NCI-H128 (cell line): ENCODE data around the gene LCA5L.

Experiments
- DNase-seq: peaks from one replicate; lab custom pipeline; 2025; ENCODE audit not compliant: unreplicated experiment; lab: John Stamatoyannopoulos, UW

Gene LCA5L

GRCh38 chr21:39445321-39446269 is at the start of gene LCA5L:
Gene LCA5L, minus strand, starts transcription at chr21:39445778. Its CDS starts 17,285 bp downstream, at chr21:39428493.
- peak; percentile 82 for DNase-seq

- peak; percentile 10 for DNase-seq
Observed at GRCh38 chr21:39489380-39489924, 43.9 kb upstream of the LCA5L start.

- DNase-seq: no peak
Observed at GRCh38 chr21:39484711-39485276, 39.2 kb upstream of the LCA5L start.

- no peak for DNase-seq
Observed at GRCh38 chr21:39483917-39484316, 38.3 kb upstream of the LCA5L start.

GRCh38 chr21:39481886-39482285 is 36.3 kb upstream of the LCA5L start:
- no peak for DNase-seq

- DNase-seq: no peak
Observed at GRCh38 chr21:39480271-39480670, 34.7 kb upstream of the LCA5L start.

GRCh38 chr21:39479814-39480182 is 34.2 kb upstream of the LCA5L start:
- no peak for DNase-seq

- DNase-seq: no peak
Observed at GRCh38 chr21:39479164-39479813, 33.7 kb upstream of the LCA5L start.

GRCh38 chr21:39474611-39475010 is 29.0 kb upstream of the LCA5L start:
- DNase-seq: no peak

- DNase-seq: no peak
Observed at GRCh38 chr21:39472786-39473185, 27.2 kb upstream of the LCA5L start.

GRCh38 chr21:39471598-39471997 is 26.0 kb upstream of the LCA5L start:
- DNase-seq: no peak

- DNase-seq: no peak
Observed at GRCh38 chr21:39468559-39468958, 23.0 kb upstream of the LCA5L start.

- DNase-seq: no peak
Observed at GRCh38 chr21:39467746-39468145, 22.2 kb upstream of the LCA5L start.

- no peak for DNase-seq
Observed at GRCh38 chr21:39466584-39466983, 21.0 kb upstream of the LCA5L start.

- DNase-seq: no peak
Observed at GRCh38 chr21:39463308-39463707, 17.7 kb upstream of the LCA5L start.

GRCh38 chr21:39461419-39461818 is 15.8 kb upstream of the LCA5L start:
- no peak for DNase-seq

GRCh38 chr21:39456665-39457064 is 11.1 kb upstream of the LCA5L start:
- no peak for DNase-seq

- no peak for DNase-seq
Observed at GRCh38 chr21:39454949-39455668, 9.5 kb upstream of the LCA5L start.

GRCh38 chr21:39453571-39454179 is 8.1 kb upstream of the LCA5L start:
- DNase-seq: no peak

GRCh38 chr21:39452970-39453342 is 7.4 kb upstream of the LCA5L start:
- DNase-seq: no peak
